Measurements from ENCODE around the gene HAO1.

DNA sequence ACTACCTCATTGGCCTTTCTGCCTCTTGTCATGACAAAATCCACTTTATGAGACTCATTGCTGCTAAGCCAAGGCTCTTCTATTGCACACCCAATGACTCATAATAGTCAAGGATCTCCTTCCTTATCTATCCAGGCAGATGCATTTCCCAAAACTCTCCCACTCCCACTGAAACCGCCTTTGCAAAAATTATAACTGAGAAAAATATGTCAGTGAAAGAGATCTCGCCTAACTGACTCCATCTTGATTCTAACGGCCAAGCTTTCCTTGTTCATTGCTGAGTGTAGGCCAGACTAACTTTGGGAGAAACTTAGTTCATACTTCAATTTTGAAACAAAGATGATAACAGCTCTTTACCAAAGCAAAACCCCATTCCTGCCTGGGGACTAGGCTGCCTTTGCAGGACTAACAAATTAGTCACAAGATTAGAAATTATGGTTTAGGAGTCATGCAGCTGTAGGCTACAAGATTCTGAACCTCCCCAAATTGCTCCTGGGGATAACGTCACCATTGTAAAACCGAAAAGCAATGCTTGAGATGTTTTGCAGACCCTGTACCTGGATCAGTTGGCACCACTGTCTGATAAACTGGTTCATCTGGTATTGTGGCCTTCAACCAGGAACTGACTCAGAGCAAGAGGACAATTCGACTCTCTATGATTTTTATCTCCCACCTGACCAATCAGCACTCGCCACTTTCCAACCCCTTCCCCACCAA lies 47.1 kb downstream of the HAO1 start:
- TF ChIP-seq TCF12 (IDR thresholded peaks at IDR 0.05) (no peak), CTCF (IDR thresholded peaks at IDR 0.05) (no peak), EZH2phosphoT487 (IDR thresholded peaks at IDR 0.05; ENCODE audit: borderline replicate concordance, low read depth) (no peak), JUND (IDR thresholded peaks at IDR 0.05) (no peak), TEAD4 (IDR thresholded peaks at IDR 0.05; ENCODE audit: borderline replicate concordance, insufficient read depth) (no peak), RFX5 (IDR thresholded peaks at IDR 0.05; ENCODE audit: low read length) (no peak), NRF1 (IDR thresholded peaks at IDR 0.05; ENCODE audit: low read depth, low read length) (no peak), FOXM1 (IDR thresholded peaks at IDR 0.05; ENCODE audit: low read depth) (no peak), RAD21 (IDR thresholded peaks at IDR 0.05; ENCODE audit: low read length) (no peak), SIN3A (IDR thresholded peaks at IDR 0.05; ENCODE audit: borderline replicate concordance, low read depth, low read length) (no peak), IRF3 (IDR thresholded peaks at IDR 0.05; ENCODE audit: low read depth, low read length) (no peak)

Measured in SK-N-SH (cell line).